Motor neuron (in vitro differentiated cells): ENCODE results near the gene NAT14. TPM values are rescaled to one million over a fixed set of nuclear protein-coding genes. Genes with fewer than 3 reads are reported as not detected.
A peak's percentile ranks its signal among the peaks of the same experiment; 100 is the strongest.

Experiments used
- ATAC-seq, 8 experiments: fragments of 200-7000 bp; cut with Tn5 transposase; replicated peaks in 6 of 8; 2 replicates each; pipeline ENCODE4 v1.8.0; 2021; ENCODE audit warnings: mild to moderate bottlenecking in 8 of 8, moderate library complexity in 8 of 8
- H3K27ac ChIP-seq, 2 donors: fragments of 250-450 bp; sonication (Bioruptor Pico); 2 replicates each; pipeline ENCODE4 v1.9.0; 2021; ENCODE audit warnings: antibody characterized with exemption in 2 of 2, mild to moderate bottlenecking in 2 of 2, moderate library complexity in 1 of 2
- H3K4me1 ChIP-seq, 2 donors: fragments of 250-450 bp; sonication (Bioruptor Pico); replicated peaks in 1 of 2; 2 replicates each; pipeline ENCODE4 v1.6.1; 2021; ENCODE audit warnings: antibody characterized with exemption in 2 of 2, mild to moderate bottlenecking in 2 of 2, moderate library complexity in 1 of 2
- H3K4me3 ChIP-seq, 5 donors: fragments of 250-450 bp; sonication (Bioruptor Pico); 2 replicates each; pipeline ENCODE4 v1.9.0; 2021; ENCODE audit warnings: antibody characterized with exemption in 5 of 5, mild to moderate bottlenecking in 5 of 5, moderate library complexity in 4 of 5
- WGBS, 10 experiments: fragments of 450-650 bp; shearing (Covaris generic); methylation state at CpG; one replicate each; pipeline ENCODE4 v1.0.0; 2022; 5-methylcytosine and 5-hydroxymethylcytosine counted together
- in situ Hi-C, 9 experiments: fragments of 400-800 bp; cut with MboI; loops; one replicate each; pipeline ENCODE4 v1.15.0; 2021; ENCODE audit warnings: low sequenced_read_pairs in 9 of 9, low pct_unique_long_range_greater_than_20kb in 2 of 9; ENCODE audit not compliant: unreplicated experiment in 9 of 9
- total RNA-seq, 8 experiments: library from RNA; unstranded; fragments of 300-600 nt; gene quantifications; 2 replicates each; pipeline versions ENCODE4 v1.2.3 to v1.2.4, GENCODE V29; 2022

The NAT14 gene
- total RNA-seq, 8 experiments from 2014 or later = 10.9 to 62.6 (median 48.2) TPM

DNA sequence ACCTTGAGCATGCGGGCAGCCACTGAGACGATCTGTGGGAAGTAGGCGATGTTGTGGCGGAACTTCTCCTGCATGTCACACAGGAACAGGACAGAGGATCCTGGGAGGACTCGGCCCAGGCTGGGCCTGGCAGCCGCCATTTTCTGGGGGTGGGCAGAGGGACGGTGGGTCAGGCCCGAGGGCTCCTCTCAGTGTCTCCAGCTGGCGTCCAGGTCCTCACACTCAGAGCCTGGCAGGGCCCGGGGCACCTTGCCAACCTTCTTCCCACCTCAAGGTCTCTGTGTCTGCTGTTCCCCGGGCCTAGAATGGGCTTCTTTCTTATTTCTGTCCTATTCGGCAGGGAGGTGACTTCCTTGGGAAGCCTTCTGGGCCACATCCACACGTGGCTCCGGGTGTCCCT is 28.6 kb upstream of the NAT14 start:
- H3K4me1 ChIP-seq = peaks cover 22 to 30% of the 10 kb centered on the region in 2 donors
- in situ Hi-C loops = no loop called here
- no peak overlapping the region for H3K4me3 ChIP-seq
- ATAC-seq = no peak
- no peak overlapping the region for H3K27ac ChIP-seq
- WGBS, 10 experiments = 84 to 94% methylated on average over 4 to 10 of the region's 14 CpGs; no CpG with 5 or more reads in 8 of the 10 experiments

DNA sequence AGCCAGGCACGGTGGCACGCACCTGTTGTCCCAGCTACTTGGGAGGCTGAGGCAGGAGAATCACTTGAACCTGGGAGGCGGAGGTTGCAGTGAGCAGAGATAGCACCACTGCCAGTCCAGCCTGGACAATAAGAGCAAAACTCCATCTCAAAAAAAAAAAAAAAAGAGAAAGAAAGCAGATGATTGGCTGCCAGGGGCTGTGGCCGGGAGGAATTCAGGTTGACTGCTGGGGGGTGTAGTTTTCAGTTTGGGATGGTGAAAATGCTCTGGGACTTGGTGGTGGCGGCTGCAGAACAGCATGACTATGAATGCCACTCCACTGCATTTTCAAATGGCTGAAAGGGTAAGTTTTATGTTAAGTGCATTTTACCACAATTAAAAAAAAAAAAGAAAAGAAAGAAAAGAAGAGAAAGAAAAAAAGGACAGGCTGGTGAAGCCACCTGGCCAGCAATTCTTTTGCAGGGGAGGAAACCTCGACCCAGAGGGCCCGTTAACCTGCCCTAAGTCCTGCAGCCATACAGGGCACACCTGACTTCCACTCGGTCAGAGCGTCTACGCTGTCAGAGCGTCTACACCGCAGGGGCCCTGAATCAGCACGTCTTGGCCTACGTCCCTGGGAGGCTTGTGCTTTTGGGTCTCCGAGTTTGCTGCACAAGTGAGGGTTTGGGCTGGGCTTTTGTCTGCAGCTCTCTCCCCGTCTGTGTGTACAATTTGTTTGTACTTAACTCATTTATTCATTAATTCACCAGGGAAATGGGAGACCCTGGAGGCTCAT is 27.1 kb upstream of the NAT14 start:
- in situ Hi-C loops = no loop called here

DNA sequence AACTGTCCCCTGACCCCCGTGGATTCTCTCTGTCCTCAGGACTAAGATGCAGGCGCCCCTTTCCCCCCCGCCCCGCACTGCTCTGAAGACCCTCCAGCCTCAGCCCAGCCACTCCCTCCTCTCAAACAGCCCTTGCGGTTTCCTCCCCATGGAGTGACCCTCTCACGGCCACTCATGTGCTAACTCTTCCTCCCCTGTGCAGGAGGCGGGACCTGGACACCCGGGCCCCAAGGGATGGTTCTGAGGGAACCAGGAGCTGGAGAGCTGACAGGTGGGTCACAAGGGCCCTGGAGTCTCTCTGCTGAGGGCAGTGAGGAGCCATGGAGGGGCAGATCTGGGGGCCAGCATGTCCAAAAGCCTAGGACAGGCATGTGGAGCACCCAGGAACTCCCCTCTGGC is 25.4 kb upstream of the NAT14 start:
- H3K4me3 ChIP-seq = peak overlapping the region in 3 of 5 donors; percentile 67 to 88 (median 86)
- no peak for ATAC-seq
- H3K27ac ChIP-seq = peak overlapping the region in 1 of 2 donors; percentile 96
- 0 to 60% (median 18%) methylated on average over 1 to 4 of the region's 8 CpGs; no CpG with 5 or more reads in 5 of the 10 experiments for whole genome bisulfite sequencing, 10 experiments
- H3K4me1 ChIP-seq = peaks cover 15 to 22% of the 10 kb centered on the region in 2 donors
- in situ Hi-C loops = no loop called here

More for the DNA sequence above, 27.1 kb upstream of the NAT14 start:
- H3K4me1 ChIP-seq = peaks cover 22 to 30% of the 10 kb centered on the region in 2 donors
- H3K27ac ChIP-seq = no peak overlapping the region
- no peak overlapping the region for H3K4me3 ChIP-seq
- 54 to 95% (median 73%) methylated on average over 2 to 11 of the region's 16 CpGs for WGBS, 10 experiments
- no peak for ATAC-seq

DNA sequence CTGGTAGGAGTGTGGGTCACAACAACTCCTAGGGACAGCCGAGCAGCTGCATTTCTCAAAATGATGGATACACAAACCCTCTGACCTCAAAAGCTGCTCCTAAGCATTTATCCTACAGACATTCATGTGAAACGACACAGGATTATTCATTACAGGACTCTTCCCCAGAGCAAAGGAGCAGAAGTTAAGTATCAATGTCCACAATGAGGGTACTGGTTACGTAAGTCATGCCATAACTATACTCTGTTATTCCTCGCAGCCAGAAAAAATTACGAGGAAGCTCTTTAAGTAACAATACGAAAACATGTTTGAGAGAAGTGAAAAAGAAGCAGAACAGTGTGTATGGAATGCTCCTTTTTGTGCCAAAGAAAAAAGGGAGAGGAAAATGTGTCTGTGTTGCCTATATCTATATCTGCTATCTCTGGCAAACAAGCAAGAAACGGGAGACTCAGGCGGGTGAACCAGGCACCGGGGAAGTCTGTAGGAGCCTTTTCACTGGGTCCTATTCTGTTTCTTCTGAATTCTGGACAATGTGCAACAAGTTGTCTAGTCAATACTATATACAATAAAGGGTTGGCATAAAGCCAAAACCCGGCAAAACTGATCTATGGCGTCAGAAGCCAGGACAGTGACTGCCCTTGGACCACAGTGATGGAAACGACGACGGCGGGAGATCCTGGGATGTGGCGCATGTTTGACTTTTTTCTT is 24.9 kb upstream of the NAT14 start:
- Histone ChIP-seq H3K4me1 (peaks cover 15 to 22% of the 10 kb centered on the region in 2 donors), H3K27ac (peak overlapping the region in 1 of 2 donors; percentile 96), H3K4me3 (peak overlapping the region; percentile 58 to 88 (median 78))
- in situ Hi-C loops = no loop called here
- WGBS, 10 experiments = 0 to 39% (median 28%) methylated on average over 2 to 11 of the region's 16 CpGs
- ATAC-seq = no peak

DNA sequence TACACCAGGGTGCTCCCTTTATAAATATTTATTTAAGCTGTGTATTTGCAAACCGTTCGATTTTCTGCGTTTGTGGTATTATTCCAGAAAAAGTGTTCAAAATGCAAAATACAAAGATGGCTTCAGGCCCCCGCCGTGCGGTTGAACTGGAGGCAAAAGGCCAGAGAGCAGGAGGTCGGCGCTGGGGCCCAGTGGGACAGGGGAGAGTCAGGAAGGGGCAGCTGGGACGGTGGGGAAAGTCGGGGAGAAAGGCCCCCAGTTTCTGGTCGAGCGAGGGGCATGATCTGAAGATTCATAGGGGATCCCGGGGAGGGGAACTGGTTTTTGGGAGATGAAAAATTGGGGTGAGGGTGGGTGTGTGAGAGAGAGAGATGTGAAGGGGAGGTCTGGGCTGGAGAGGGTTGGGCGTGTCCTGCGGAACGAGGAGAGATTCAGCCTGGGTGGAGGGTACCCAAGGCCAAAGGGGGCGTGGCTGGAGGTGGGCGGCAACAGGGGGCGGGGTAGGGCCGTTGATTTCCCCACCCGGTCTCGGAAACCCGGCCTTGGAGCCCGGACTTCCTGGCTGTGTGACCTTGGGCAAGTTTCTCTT is 24.2 kb upstream of the NAT14 start:
- in situ Hi-C loops = no loop called here
- H3K27ac ChIP-seq = peak overlapping the region; percentile 86 to 96
- WGBS, 10 experiments = 0 to 20% (median 2%) methylated on average over 1 to 6 of the region's 24 CpGs; no CpG with 5 or more reads in 5 of the 10 experiments

DNA sequence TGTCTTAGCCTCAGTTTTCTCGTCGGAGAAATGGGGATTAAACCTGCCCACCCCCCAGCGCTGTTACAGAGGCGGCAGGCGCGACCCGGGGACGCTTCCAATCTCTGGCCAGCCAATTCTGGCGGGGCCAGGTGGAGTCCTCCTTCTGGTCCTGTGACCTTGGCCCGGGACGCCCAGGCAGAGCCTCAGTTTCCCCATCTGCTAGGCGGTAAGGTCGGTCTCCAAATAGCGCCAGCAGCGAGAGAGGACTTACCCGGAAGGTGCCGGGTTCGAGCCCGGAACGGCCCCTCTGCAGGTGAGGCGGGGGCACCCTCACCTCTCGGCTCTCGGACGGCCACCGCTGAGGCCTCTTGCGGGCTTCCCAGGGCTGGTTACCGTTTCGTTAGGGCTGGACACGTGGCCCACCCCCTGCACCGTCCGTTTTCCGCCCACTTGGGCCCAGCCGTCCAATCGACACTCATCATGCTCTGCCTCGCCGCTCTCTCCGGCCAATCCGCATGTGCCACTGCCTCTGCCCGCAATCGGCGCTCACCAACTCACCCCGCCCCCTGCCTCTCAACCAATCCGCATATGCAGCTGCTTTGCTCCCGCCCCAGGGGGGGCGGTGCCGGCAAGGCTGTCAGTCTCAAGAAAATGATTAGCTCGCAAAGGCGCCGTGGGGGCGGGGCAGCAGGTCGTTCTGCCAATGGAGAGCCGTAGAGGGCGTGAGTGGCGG is 23.6 kb upstream of the NAT14 start, which contains the start of gene ISOC2:
ISOC2 (minus strand) TSS at position 384 of the 715 bp plus-strand sequence. CDS start 5,156 bp downstream, outside the sequence.
- H3K4me1 ChIP-seq = peaks cover 15 to 22% of the 10 kb centered on the region in 2 donors
- ATAC-seq = peak; percentile 90 to 95 (median 93)
- peak within 1 kb of the TSS; percentile 86 to 96 for H3K27ac ChIP-seq
- in situ Hi-C loops = no loop called here
- H3K4me3 ChIP-seq = peak within 1 kb of the TSS; percentile 58 to 88 (median 78)
- WGBS, 10 experiments = 0% methylated on average over 4 to 8 of the region's 54 CpGs; no CpG with 5 or more reads in 5 of the 10 experiments

More for the DNA sequence above, 24.2 kb upstream of the NAT14 start:
- peak; percentile 32 to 57 (median 48) for ATAC-seq
- peaks cover 15 to 22% of the 10 kb centered on the region in 2 donors for H3K4me1 ChIP-seq
- H3K4me3 ChIP-seq = peak overlapping the region; percentile 58 to 88 (median 78)

DNA sequence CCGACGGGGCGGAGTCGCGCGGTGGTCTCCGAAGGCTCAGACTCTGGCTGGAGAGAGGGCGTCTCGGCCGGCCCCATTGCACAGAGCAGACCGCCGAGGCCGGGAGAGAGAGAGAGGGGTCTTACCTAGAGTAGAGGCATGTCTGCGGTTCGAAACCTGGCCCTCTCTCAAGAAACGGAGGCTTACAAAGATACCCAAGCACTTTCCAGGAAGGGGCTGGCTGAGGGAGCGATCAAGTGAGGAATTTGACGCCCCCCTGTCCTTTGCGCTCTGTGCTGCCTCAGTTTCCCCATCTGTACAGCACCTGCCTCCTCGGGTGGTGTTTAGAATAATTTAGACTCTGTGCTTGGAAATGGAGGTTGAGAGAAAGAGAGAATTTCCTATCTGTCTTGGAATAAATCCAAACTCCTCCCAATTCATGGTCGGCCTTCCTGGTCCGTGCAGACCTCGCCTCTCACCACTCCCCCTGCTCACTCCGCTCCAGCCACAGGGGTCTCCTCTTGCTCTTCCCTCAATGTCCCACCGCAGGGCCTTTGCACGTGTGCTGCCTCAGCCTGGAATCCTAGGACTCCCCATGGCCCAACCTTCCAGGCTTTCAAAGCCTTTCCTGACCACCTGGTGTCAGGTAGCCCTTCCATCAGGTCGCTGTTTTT is 22.9 kb upstream of the NAT14 start:
- peaks cover 15 to 22% of the 10 kb centered on the region in 2 donors for H3K4me1 ChIP-seq
- 0 to 51% (median 19%) methylated on average over 1 to 7 of the region's 27 CpGs; no CpG with 5 or more reads in 3 of the 10 experiments for WGBS, 10 experiments
- in situ Hi-C loops = no loop called here

DNA sequence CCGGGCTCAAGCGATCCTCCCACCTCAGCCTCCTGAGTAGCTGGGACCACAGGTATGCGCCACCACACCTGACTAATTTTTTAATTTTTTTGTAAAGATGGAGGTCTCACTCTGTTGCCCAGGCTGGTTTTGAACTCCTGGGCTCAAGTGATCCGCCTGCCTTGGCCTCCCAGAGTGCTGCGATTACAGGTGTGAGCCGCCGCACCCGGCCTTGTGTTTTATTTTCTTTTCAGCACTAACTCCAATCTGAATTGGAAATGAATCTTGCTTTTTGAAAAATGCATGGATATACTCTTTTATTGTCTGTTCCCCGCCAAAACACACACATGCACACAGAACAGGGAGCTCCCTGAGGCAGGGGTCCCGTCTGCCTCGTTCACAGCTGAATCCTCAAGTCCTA is 22.3 kb upstream of the NAT14 start:
- no peak overlapping the region for H3K4me3 ChIP-seq
- 55 to 100% (median 85%) methylated on average over 1 to 7 of the region's 11 CpGs; no CpG with 5 or more reads in 2 of the 10 experiments for WGBS, 10 experiments
- no peak for ATAC-seq
- no peak overlapping the region for H3K27ac ChIP-seq
- H3K4me1 ChIP-seq = peaks cover 15 to 22% of the 10 kb centered on the region in 2 donors
- in situ Hi-C loops = no loop called here

More for the DNA sequence above, 22.9 kb upstream of the NAT14 start:
- Histone ChIP-seq H3K27ac (peak overlapping the region in 1 of 2 donors; percentile 34), H3K4me3 (peak overlapping the region; percentile 26 to 42 (median 39))
- ATAC-seq = peak in 2 of 8 experiments; percentile 3 to 8

DNA sequence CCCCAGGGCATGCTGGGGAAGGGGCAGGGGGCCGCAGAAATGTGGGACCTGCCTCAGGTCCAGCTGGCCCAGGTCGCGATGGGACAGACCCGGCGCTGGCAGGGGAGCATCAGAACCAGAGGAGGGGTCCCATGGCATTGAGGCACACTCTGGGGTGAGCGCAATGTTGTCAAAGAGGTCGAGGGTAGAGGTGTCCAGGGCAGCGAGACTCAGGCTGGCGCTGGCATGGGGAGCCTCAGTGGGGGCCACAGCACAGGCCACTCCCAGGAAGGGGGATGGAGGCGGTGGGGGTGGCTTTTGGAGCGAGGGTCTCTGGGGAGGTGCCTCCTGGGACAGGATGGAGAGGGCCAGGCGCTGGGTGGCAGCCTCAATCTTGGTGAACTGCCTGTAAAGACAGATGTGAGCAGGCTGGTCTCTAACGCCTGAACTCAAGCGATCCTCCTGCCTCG is 21.4 kb upstream of the NAT14 start:
- 76 to 95% methylated on average over 3 of the region's 15 CpGs; no CpG with 5 or more reads in 8 of the 10 experiments for WGBS, 10 experiments
- Histone ChIP-seq H3K4me1 (peaks cover 15 to 23% of the 10 kb centered on the region in 2 donors), H3K4me3 (no peak overlapping the region), H3K27ac (no peak overlapping the region)
- in situ Hi-C loops = no loop called here
- ATAC-seq = no peak

DNA sequence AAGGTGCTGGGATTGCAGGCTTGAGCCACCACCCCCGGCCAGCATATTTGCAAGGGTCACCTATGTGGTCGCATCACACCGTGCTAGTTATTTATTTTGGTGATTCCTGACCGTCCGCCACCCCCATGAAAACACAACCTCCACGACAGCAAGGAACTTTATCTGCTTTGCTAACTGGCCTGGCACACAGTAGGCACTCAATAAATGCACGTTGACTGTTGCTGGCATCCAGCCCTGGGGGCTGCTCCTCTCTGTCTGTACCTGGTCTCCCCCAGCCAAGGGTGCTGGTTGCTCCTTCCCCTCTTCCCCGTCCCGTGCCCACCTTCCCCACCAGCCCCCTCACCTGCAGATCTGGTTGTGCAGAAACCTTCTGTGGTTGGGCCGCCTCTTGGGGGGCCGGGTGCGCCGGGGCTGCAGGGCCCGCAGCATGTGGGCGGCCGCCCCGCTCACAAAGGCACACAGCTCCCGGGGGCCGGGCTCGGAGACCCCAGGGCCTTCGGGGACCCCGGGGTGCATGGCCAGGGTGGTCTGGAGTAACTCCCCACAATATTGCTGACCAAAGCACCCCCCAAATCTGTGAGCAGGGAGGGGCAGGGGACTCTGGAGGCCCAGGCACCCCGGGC is 20.8 kb upstream of the NAT14 start:
- Histone ChIP-seq H3K4me3 (no peak overlapping the region), H3K4me1 (peaks cover 15 to 21% of the 10 kb centered on the region in 2 donors), H3K27ac (no peak overlapping the region)
- ATAC-seq = no peak
- 40 to 100% (median 78%) methylated on average over 1 to 10 of the region's 23 CpGs; no CpG with 5 or more reads in 6 of the 10 experiments for WGBS, 10 experiments
- in situ Hi-C loops = no loop called here

DNA sequence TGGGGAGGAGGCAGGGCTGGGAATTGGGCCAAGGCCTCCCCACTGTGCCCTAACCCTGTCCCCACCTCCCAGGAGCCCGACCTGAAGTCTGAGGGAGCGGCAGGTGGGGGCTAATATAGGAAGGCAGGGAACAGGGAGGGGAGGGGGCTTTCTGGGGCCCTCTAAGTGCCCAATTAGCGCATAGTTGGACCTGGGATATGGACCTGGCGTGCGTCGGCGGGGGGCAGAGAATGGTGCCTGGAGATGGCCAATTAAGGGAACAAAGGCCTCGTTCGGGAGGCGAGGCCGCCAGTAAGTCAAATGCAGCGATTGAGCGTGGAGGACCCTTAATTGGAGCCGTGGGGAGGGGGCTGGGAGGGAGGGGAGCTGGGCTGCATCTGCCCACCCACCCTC is 20.3 kb upstream of the NAT14 start, which contains the start of gene C19orf85:
C19orf85 (minus strand) TSS at position 90 of the 393 bp plus-strand sequence. CDS start 197 bp downstream, outside the sequence.
- Histone ChIP-seq H3K4me3 (no peak within 1 kb of the TSS), H3K4me1 (peaks cover 12 to 16% of the 10 kb centered on the region in 2 donors), H3K27ac (no peak within 1 kb of the TSS)
- ATAC-seq = no peak
- no CpG with 5 or more reads among the region's 14 CpGs for WGBS, 10 experiments
- in situ Hi-C loops = no loop called here
